ENCODE data around the gene SH2B2. TPM values are rescaled to one million over a fixed set of nuclear protein-coding genes. Genes with fewer than 3 reads are reported as not detected.

SH2B2 gene
- total RNA-seq, 2 experiments from 2014 or later: 0.77 to 0.95 TPM

DNA sequence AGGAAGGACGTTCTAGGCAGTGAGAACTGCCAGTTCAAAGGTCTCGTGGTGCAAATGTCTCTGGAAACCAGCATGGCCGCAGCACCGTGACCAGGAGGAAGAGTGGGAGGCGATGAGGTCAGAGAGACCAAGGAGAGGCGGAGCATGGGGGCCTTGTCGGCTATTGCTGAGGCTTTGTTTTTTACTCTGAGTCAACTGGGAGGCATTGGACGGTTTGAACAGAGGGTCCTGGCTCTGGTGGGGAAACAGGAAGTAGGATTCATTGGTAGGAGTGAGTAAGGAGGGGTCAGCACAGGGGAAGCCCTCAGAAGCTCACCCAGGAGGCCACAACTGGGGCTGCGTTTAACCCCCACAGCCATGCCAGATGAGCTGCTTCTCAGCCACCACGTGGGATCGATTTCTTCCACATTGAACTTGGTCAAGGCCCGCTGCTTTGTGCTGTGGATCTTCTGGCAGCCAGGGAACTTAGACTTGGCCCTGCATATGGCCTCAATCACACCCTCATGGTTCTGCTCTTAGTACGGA, 22.2 kb upstream of the SH2B2 start:
- no peak for ATAC-seq (ENCODE audit: poor library complexity)

DNA sequence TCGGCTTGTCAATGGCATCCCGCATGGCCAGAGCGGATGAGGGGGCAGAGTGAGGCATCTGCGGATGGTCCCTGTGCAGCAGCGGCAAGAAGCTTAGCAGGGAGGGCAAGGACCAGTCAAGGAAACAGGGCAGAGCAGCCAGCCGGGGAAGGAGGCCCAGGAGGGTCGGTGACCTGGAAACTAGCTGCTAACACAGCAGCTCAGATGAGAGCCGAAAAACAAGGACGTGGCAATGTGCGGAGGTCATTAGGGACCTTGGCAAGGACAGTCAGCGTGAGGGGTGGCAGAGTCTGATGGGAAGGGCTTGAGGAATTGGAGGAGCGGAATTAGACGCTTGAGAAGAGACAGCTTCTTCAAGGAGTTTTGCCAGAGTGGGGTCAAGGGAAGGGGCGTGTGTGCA, 20.1 kb upstream of the SH2B2 start:
- Histone ChIP-seq H3K36me3 (ENCODE audit: insufficient read depth, low read length) (no peaks in the 10 kb centered on the region), H3K4me3 (ENCODE audit: low read length) (no peak overlapping the region), H3K27ac (ENCODE audit: low read depth in 1 of 2, low read length in 2 of 2) (no peak overlapping the region), H3K4me1 (ENCODE audit: insufficient read depth, low read length) (no peaks in the 10 kb centered on the region), H3K27me3 (ENCODE audit: control insufficient read depth in 1 of 2, insufficient read depth in 2 of 2, low read length in 2 of 2) (no peaks in the 10 kb centered on the region), H3K9me3 (ENCODE audit: control insufficient read depth in 1 of 2, insufficient read depth in 1 of 2, low read length in 2 of 2) (no peaks in the 10 kb centered on the region)
- TF ChIP-seq, protein P1, sequence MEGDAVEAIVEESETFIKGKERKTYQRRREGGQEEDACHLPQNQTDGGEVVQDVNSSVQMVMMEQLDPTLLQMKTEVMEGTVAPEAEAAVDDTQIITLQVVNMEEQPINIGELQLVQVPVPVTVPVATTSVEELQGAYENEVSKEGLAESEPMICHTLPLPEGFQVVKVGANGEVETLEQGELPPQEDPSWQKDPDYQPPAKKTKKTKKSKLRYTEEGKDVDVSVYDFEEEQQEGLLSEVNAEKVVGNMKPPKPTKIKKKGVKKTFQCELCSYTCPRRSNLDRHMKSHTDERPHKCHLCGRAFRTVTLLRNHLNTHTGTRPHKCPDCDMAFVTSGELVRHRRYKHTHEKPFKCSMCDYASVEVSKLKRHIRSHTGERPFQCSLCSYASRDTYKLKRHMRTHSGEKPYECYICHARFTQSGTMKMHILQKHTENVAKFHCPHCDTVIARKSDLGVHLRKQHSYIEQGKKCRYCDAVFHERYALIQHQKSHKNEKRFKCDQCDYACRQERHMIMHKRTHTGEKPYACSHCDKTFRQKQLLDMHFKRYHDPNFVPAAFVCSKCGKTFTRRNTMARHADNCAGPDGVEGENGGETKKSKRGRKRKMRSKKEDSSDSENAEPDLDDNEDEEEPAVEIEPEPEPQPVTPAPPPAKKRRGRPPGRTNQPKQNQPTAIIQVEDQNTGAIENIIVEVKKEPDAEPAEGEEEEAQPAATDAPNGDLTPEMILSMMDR (IDR thresholded peaks at IDR 0.05): no peak
- Mint-ChIP-seq H3K27ac (no peak overlapping the region), H3K4me3 (no peak overlapping the region), H3K9me3 (no peaks in the 10 kb centered on the region), H3K4me1 (ENCODE audit: low read depth) (no peaks in the 10 kb centered on the region), H3K36me3 (ENCODE audit: low read depth) (no peaks in the 10 kb centered on the region), H3K27me3 (no peaks in the 10 kb centered on the region)
- intact Hi-C loops (cut with DNase I, micrococcal nuclease): no loop called here
- ATAC-seq (ENCODE audit: poor library complexity): no peak
- ChIA-PET POLR2A (no interaction called here), CTCF (no interaction called here)
- DNase-seq: no peak

More for the DNA sequence above, 22.2 kb upstream of the SH2B2 start:
- ChIA-PET POLR2A (no interaction called here), CTCF (no interaction called here)
- Mint-ChIP-seq H3K9me3 (no peaks in the 10 kb centered on the region), H3K27me3 (no peaks in the 10 kb centered on the region), H3K27ac (no peak overlapping the region), H3K4me1 (ENCODE audit: low read depth) (no peaks in the 10 kb centered on the region), H3K36me3 (ENCODE audit: low read depth) (no peaks in the 10 kb centered on the region), H3K4me3 (no peak overlapping the region)
- Histone ChIP-seq H3K36me3 (ENCODE audit: insufficient read depth, low read length) (no peaks in the 10 kb centered on the region), H3K4me3 (ENCODE audit: low read length) (no peak overlapping the region), H3K27me3 (ENCODE audit: control insufficient read depth in 1 of 2, insufficient read depth in 2 of 2, low read length in 2 of 2) (no peaks in the 10 kb centered on the region), H3K4me1 (ENCODE audit: insufficient read depth, low read length) (no peaks in the 10 kb centered on the region), H3K27ac (ENCODE audit: low read depth in 1 of 2, low read length in 2 of 2) (no peak overlapping the region), H3K9me3 (ENCODE audit: control insufficient read depth in 1 of 2, insufficient read depth in 1 of 2, low read length in 2 of 2) (no peaks in the 10 kb centered on the region)
- DNase-seq: no peak
- TF ChIP-seq, protein P1 (IDR thresholded peaks at IDR 0.05): no peak
- intact Hi-C loops (cut with DNase I, micrococcal nuclease): no loop called here

DNA sequence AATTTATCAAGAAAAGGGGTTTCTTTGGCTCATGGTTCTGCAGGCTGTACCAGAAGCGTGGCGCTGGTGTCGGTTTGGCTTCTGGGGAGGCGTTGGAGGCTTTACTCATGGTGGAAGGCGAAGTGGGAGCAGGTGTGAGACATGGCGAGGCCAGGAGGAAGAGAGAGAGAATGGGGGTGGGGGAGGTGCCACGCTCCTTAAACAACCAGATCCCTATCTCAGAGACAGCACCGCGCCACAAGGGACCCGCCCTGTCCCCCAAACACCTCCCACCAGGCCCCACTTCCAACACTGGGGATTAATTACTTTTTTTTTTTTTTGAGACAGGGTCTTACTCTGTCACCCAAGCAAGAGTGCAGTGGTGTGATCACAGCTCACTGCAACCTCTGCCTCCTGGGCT, 18.0 kb upstream of the SH2B2 start:
- H3K36me3 Mint-ChIP-seq (ENCODE audit: low read depth): no peaks in the 10 kb centered on the region
- no peaks in the 10 kb centered on the region for H3K27me3 Mint-ChIP-seq
- no peak overlapping the region for H3K4me3 Mint-ChIP-seq
- no peak for DNase-seq
- H3K27ac ChIP-seq (ENCODE audit: low read depth in 1 of 2, low read length in 2 of 2): no peak overlapping the region
- no peaks in the 10 kb centered on the region for H3K27me3 ChIP-seq (ENCODE audit: control insufficient read depth in 1 of 2, insufficient read depth in 2 of 2, low read length in 2 of 2)
- intact Hi-C loops (cut with DNase I, micrococcal nuclease): no loop called here
- POLR2A ChIA-PET: no interaction called here
- TF ChIP-seq, protein P1 (IDR thresholded peaks at IDR 0.05): no peak
- H3K9me3 ChIP-seq (ENCODE audit: control insufficient read depth in 1 of 2, insufficient read depth in 1 of 2, low read length in 2 of 2): no peaks in the 10 kb centered on the region
- ATAC-seq (ENCODE audit: poor library complexity): no peak
- no peaks in the 10 kb centered on the region for H3K4me1 Mint-ChIP-seq (ENCODE audit: low read depth)
- H3K27ac Mint-ChIP-seq: no peak overlapping the region
- H3K4me3 ChIP-seq (ENCODE audit: low read length): no peak overlapping the region
- no peaks in the 10 kb centered on the region for H3K9me3 Mint-ChIP-seq
- CTCF ChIA-PET: interaction anchor here (0.6 kb wide), 1 partner anchor 750 kb away, joined by 3 read pairs; no protein-coding TSS in a partner anchor
- H3K36me3 ChIP-seq (ENCODE audit: insufficient read depth, low read length): no peaks in the 10 kb centered on the region
- peaks cover 4% of the 10 kb centered on the region for H3K4me1 ChIP-seq (ENCODE audit: insufficient read depth, low read length)
